ENCODE results near the gene CECR2. TPM values are rescaled to one million over a fixed set of nuclear protein-coding genes. Genes with fewer than 3 reads are reported as not detected.

The CECR2 gene
- polyA plus RNA-seq, 1 donor from 2014 or later: 2.1 TPM

DNA sequence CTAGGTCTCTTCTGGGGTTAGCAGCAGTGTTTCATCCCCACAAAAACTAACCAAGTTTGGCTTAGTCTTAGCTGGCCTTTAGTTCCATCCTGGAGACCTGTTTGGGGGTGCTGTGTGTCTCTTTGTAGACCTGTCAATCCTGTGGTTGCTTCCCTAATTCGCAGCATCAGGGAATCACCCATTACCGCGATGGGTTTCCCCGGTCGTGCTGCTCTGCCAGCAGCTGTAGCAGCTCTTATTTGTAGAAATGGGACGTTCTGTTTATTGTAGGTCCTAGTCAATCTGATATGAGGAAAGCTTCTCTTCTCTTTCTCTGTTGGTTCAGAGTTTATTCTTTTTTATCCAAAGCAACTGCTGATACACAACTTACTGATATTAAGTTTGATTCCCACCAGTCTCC, 91.6 kb downstream of the CECR2 start:
- Histone ChIP-seq H3K9me3 (ENCODE audit: low read length) (no peaks in the 10 kb centered on the region), H3K4me3 (ENCODE audit: low read length) (no peak overlapping the region), H3K36me3 (ENCODE audit: insufficient read depth, low read length) (no peaks in the 10 kb centered on the region), H3K79me2 (replicated peaks; ENCODE audit: insufficient read depth, low read length) (peaks cover 8% of the 10 kb centered on the region), H3K4me2 (ENCODE audit: low read length) (no peak overlapping the region), H3K27ac (ENCODE audit: low read length) (no peak overlapping the region), H4K20me1 (ENCODE audit: insufficient read depth) (no peaks in the 10 kb centered on the region), H3K27me3 (ENCODE audit: insufficient read depth, low read depth, low read length) (no peaks in the 10 kb centered on the region), H3F3A (ENCODE audit: insufficient read depth, low read length, poor library complexity, severe bottlenecking) (no peaks in the 10 kb centered on the region), H3K9ac (ENCODE audit: low read length) (no peak overlapping the region), H3K9me2 (ENCODE audit: insufficient read depth, low read length) (no peaks in the 10 kb centered on the region), H2AFZ (ENCODE audit: low read depth, low read length) (no peak overlapping the region)
- TF ChIP-seq, protein P1, sequence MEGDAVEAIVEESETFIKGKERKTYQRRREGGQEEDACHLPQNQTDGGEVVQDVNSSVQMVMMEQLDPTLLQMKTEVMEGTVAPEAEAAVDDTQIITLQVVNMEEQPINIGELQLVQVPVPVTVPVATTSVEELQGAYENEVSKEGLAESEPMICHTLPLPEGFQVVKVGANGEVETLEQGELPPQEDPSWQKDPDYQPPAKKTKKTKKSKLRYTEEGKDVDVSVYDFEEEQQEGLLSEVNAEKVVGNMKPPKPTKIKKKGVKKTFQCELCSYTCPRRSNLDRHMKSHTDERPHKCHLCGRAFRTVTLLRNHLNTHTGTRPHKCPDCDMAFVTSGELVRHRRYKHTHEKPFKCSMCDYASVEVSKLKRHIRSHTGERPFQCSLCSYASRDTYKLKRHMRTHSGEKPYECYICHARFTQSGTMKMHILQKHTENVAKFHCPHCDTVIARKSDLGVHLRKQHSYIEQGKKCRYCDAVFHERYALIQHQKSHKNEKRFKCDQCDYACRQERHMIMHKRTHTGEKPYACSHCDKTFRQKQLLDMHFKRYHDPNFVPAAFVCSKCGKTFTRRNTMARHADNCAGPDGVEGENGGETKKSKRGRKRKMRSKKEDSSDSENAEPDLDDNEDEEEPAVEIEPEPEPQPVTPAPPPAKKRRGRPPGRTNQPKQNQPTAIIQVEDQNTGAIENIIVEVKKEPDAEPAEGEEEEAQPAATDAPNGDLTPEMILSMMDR (IDR thresholded peaks at IDR 0.05; ENCODE audit: poor library complexity, severe bottlenecking): no peak
- TF ChIP-seq EZH2 (IDR thresholded peaks at IDR 0.05; ENCODE audit: borderline replicate concordance, insufficient read depth, low read length, poor library complexity, severe bottlenecking) (no peak), SMC3 (conservative IDR thresholded peaks at IDR 0.05; ENCODE audit: poor library complexity) (no peak), EP300 (conservative IDR thresholded peaks at IDR 0.05; ENCODE audit: poor library complexity, severe bottlenecking) (no peak)

DNA sequence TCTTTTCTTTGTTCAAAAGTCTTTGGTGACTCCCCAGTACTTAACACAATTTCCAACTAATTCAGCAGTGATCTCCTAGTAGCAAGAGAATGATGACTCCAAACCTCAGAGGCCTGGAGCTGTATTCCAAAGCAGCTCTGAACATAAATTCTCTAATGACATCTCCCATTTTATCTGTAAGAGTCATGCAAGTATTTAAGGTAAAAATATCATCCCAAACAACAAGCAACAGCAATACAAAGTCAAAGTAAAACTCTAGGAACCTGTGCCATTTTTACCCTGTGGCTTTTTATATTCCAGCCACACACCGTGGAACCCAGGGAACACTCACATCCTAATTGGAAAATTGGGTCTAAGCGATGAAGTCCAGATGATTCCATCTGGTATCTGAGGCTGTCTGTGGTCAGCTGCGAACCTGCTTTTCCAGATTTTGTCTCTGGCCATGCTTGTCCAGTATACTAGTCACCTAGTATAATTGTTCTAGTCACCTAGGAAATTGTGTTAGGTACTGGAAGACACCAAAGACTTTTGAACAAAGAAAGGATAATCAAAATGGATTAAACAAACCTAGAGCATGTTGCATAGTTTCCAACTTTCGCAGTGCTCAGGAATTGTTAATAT, 101.7 kb downstream of the CECR2 start:
- no peak overlapping the region for H2AFZ ChIP-seq (ENCODE audit: low read depth, low read length)
- no peaks in the 10 kb centered on the region for H3F3A ChIP-seq (ENCODE audit: insufficient read depth, low read length, poor library complexity, severe bottlenecking)
- TF ChIP-seq, protein P2, sequence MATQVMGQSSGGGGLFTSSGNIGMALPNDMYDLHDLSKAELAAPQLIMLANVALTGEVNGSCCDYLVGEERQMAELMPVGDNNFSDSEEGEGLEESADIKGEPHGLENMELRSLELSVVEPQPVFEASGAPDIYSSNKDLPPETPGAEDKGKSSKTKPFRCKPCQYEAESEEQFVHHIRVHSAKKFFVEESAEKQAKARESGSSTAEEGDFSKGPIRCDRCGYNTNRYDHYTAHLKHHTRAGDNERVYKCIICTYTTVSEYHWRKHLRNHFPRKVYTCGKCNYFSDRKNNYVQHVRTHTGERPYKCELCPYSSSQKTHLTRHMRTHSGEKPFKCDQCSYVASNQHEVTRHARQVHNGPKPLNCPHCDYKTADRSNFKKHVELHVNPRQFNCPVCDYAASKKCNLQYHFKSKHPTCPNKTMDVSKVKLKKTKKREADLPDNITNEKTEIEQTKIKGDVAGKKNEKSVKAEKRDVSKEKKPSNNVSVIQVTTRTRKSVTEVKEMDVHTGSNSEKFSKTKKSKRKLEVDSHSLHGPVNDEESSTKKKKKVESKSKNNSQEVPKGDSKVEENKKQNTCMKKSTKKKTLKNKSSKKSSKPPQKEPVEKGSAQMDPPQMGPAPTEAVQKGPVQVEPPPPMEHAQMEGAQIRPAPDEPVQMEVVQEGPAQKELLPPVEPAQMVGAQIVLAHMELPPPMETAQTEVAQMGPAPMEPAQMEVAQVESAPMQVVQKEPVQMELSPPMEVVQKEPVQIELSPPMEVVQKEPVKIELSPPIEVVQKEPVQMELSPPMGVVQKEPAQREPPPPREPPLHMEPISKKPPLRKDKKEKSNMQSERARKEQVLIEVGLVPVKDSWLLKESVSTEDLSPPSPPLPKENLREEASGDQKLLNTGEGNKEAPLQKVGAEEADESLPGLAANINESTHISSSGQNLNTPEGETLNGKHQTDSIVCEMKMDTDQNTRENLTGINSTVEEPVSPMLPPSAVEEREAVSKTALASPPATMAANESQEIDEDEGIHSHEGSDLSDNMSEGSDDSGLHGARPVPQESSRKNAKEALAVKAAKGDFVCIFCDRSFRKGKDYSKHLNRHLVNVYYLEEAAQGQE (IDR thresholded peaks at IDR 0.05; ENCODE audit: borderline replicate concordance): no peak
- TF ChIP-seq, protein P1 (IDR thresholded peaks at IDR 0.05; ENCODE audit: poor library complexity, severe bottlenecking): no peak
- no peak for TF ChIP-seq POLR2AphosphoS5 (IDR thresholded peaks at IDR 0.05)
- TF ChIP-seq TAF1 (IDR thresholded peaks at IDR 0.05; ENCODE audit: low read depth): no peak
- no peak for TF ChIP-seq SMC3 (conservative IDR thresholded peaks at IDR 0.05; ENCODE audit: poor library complexity)
- no peak for TF ChIP-seq RAD21 (conservative IDR thresholded peaks at IDR 0.05)
- TF ChIP-seq EZH2 (IDR thresholded peaks at IDR 0.05; ENCODE audit: borderline replicate concordance, insufficient read depth, low read length, poor library complexity, severe bottlenecking): no peak
- no peak for TF ChIP-seq EP300 (conservative IDR thresholded peaks at IDR 0.05; ENCODE audit: poor library complexity, severe bottlenecking)
- TF ChIP-seq MXI1 (conservative IDR thresholded peaks at IDR 0.05; ENCODE audit: poor library complexity, severe bottlenecking): no peak
- H4K20me1 ChIP-seq (ENCODE audit: insufficient read depth): no peaks in the 10 kb centered on the region
- H3K79me2 ChIP-seq (replicated peaks; ENCODE audit: insufficient read depth, low read length): peaks cover 15% of the 10 kb centered on the region
- H3K27me3 ChIP-seq (ENCODE audit: insufficient read depth, low read depth, low read length): no peaks in the 10 kb centered on the region
- H3K4me3 ChIP-seq (ENCODE audit: low read length): no peak overlapping the region
- no peaks in the 10 kb centered on the region for H3K9me2 ChIP-seq (ENCODE audit: insufficient read depth, low read length)
- H3K4me2 ChIP-seq (ENCODE audit: low read length): no peak overlapping the region
- H3K9me3 ChIP-seq (ENCODE audit: low read length): no peaks in the 10 kb centered on the region
- H3K27ac ChIP-seq (ENCODE audit: low read length): no peak overlapping the region
- no peaks in the 10 kb centered on the region for H3K36me3 ChIP-seq (ENCODE audit: insufficient read depth, low read length)
- no peak overlapping the region for H3K9ac ChIP-seq (ENCODE audit: low read length)
